HG03558 (cell line): ENCODE data around the gene PTPRK.
A peak's percentile ranks its signal among the peaks of the same experiment; 100 is the strongest.

Source experiments
- ATAC-seq: cut with Tn5 transposase; IDR thresholded peaks from one replicate; pipeline ENCODE4 v1.9.1; 2021; ENCODE audit warnings: moderate number of reproducible peaks; ENCODE audit not compliant: unreplicated experiment; ENCODE audit errors: extremely low read depth

Gene PTPRK

GRCh38 chr6:128259730-128260685, 260.4 kb downstream of the PTPRK start:
- ATAC-seq, result peak; percentile 8

DNA sequence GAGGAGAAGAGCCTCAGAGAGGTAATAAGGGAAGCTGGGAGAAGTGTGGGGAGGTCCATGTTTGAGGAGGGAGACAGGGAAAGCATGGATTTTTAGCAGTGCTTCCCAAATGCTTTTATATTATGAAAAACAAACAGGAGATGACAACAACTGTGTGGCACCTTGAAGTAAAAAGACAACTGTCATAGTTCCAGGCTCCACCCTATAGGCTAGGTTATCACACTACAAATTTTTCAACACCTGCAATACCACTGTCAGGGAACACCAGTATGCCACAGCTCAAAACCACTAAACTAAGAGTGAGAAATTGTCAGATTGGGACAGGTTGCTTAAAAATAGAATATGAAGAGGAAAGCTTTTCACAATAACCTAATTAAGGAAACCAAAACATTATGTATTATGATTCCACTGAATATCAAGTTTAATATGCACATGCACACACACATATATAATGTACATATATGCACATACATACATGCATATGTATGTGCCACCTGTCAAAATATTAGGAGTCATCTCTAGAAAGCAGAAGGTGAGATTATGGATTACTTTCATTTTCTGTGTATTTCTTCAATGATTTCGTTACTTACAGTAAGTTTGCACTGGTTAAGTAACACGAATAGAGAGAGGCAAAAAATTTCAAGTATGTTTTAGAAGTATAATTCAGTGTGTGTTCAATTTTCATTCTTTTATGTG, 261.2 kb downstream of the PTPRK start:
- peak; percentile 92 for ATAC-seq

GRCh38 chr6:128256095-128256494, 264.3 kb downstream of the PTPRK start:
- ATAC-seq, result no peak

GRCh38 chr6:128252341-128253176, 267.8 kb downstream of the PTPRK start:
- ATAC-seq, result no peak

GRCh38 chr6:128251445-128252340, 268.7 kb downstream of the PTPRK start:
- ATAC-seq, result no peak

- no peak for ATAC-seq
Measured at GRCh38 chr6:128250370-128251070, 269.9 kb downstream of the PTPRK start.

- no peak for ATAC-seq
Measured at GRCh38 chr6:128249429-128249828, 271.0 kb downstream of the PTPRK start.

GRCh38 chr6:128246472-128247260, 273.7 kb downstream of the PTPRK start:
- ATAC-seq, result no peak

GRCh38 chr6:128244751-128245405, 275.5 kb downstream of the PTPRK start:
- no peak for ATAC-seq

DNA sequence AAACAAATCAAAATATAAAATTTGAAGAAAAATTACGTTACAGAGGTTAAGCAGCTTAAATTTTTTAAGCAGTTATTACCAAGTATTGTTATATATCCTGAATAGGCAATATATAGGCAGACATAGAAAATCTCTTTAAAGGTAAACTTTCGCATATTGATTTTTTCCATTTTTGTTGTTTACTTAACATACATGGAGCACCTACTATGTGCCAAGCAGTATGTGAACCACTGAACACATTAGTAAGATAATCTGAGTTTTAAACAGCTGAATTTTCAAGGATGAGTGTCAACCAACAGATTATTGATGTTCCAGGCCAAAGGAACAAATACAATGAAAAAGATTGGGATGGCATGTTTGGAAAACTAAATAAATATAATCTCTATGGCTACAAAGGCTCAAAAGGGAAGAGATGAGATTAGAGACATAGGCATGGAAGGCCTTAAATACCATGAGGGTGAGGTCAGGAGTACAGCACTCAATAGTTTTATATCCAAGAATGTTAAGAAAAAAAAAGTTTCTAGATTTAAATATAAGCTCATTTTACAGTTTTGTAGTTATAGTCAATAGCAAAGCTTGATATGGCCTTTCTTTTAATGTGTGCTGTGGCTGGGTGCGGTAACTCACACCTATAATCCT, 277.5 kb downstream of the PTPRK start:
- no peak for ATAC-seq

- no peak for ATAC-seq
Measured at GRCh38 chr6:128241216-128241615, 279.2 kb downstream of the PTPRK start.

GRCh38 chr6:128240024-128240428, 280.4 kb downstream of the PTPRK start:
- ATAC-seq, result no peak

- no peak for ATAC-seq
Measured at GRCh38 chr6:128239146-128239545, 281.3 kb downstream of the PTPRK start.

GRCh38 chr6:128238225-128238624, 282.2 kb downstream of the PTPRK start:
- ATAC-seq, result no peak

DNA sequence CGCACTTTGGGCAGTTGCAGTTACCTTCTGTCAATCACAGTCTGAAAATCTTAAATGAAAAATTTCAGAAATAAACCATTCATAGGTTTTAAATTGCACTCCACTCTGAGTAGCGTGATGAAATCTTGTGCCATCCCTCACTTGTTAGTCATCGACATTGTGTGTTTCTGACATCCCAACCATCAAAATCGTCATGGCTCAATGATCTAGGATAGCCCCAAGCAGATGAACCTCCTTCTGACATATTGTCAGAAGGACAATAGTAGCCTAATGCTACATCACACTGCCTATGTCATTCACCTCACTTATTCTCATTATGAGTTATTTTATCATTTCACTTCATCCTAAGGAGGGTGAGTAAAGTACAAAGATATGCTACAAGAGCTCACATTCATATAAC, 284.8 kb downstream of the PTPRK start:
- no peak for ATAC-seq

GRCh38 chr6:128233531-128233930, 286.9 kb downstream of the PTPRK start:
- ATAC-seq, result no peak

DNA sequence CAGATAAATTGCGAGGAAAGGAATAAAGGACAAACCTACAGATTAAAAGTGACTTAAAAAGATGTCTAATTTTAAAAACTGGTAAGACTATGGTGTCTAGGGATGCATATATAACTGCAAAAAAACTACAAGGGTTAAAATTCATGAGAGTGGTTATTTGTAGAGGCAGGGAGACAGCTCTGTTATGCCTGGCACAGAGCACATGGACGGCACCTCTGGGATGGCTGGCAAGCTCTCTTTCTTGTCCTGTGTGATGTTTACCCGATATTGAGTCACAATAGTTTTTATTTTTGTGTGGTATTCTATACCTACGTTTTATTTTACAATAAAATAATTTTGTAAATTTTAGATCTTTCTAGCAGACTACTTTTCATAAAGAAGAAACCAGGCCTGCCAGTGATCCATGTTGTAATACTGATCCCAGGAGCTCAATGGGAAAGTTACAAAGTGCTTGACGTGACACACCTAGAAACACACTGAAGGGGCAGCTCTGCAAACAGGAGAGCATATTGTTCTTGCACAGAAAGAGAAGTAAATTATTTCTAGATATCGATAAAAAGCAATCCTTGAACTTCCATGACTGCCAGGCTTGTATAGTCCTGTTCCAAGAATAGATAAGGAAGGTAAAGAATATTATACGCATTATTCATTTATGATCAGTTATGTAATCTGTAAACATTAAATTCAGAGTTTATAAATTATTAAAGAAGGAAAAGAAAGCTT, 290.0 kb downstream of the PTPRK start:
- ATAC-seq, result no peak
